HG02759 (cell line): ENCODE results near the gene PRDX5.

ENCODE experiments used
- ATAC-seq: cut with Tn5 transposase; IDR thresholded peaks from one replicate; pipeline ENCODE4 v1.9.1; 2021; ENCODE audit warnings: mild to moderate bottlenecking, moderate library complexity; ENCODE audit not compliant: unreplicated experiment

PRDX5 gene

DNA sequence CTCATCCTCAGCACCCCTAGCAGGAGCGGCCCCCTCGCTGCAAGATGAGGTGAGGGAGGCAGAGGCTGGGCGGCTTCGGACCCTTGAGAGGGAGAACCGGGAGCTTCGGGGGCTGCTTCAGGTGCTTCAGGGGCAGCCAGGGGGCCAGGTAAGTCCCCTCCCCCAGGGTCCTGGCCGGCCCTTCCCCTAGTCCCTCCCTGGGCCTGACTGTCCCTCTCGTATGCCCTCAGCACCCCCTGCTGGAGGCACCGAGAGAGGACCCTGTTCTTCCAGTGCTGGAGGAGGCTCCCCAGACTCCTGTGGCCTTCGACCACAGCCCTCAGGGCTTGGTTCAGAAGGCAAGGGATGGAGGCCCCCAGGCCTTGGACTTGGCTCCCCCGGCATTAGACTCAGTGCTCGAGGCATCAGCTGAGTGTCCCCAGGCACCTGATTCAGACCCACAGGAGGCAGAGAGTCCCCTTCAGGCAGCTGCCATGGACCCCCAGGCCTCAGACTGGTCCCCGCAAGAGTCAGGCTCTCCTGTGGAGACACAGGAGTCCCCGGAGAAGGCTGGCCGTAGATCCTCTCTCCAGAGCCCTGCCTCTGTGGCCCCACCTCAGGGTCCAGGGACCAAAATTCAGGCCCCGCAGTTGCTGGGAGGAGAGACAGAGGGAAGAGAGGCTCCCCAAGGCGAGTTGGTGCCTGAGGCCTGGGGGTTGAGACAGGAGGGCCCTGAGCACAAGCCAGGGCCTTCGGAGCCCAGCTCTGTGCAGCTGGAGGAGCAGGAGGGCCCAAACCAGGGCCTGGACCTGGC, 26.0 kb downstream of the PRDX5 start:
- no peak for ATAC-seq

DNA sequence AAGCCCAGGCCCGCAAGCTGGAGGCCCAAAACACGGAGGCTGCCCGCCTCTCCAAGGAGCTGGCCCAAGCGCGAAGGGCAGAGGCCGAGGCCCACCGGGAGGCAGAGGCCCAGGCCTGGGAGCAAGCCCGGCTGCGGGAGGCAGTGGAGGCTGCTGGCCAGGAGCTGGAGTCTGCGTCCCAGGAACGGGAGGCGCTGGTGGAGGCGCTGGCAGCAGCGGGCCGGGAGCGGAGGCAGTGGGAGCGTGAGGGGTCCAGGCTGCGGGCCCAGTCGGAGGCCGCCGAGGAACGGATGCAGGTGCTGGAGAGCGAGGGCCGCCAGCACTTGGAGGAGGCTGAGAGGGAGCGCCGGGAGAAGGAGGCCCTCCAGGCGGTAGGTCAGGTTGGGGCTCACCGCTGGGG, 26.9 kb downstream of the PRDX5 start:
- no peak for ATAC-seq

DNA sequence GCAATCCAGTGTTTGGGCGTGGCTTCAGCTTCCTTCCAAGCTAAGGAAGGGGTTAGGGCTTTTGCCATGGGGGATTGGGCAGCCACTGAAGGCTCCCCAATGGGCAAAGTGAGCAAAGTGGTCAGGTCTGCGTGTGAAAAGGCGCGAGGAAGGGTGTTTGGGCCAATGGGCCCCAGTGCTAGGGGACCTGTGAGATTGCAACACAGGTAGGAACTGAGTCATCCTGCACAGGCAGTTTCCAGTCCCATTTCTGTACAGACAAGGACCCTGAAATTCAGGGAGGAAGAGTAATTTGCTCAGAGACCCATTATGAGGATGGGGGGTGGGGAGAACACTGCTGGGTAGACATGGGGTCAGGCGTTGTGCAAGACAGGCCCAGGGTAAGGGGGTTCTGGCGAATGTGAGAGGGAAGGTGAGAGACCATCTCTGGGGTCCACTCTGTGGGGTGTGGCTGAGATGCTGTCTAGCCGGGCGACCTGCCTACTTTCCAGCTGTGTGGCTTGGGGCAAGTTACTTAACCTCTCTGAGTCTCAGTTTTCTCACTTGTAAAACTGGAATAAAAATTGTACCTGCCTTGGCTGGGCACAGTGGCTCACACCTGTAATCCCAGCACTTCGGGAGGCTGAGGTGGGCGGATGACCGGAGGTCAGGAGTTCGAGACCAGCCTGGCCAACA, 29.4 kb downstream of the PRDX5 start:
- ATAC-seq = no peak

DNA sequence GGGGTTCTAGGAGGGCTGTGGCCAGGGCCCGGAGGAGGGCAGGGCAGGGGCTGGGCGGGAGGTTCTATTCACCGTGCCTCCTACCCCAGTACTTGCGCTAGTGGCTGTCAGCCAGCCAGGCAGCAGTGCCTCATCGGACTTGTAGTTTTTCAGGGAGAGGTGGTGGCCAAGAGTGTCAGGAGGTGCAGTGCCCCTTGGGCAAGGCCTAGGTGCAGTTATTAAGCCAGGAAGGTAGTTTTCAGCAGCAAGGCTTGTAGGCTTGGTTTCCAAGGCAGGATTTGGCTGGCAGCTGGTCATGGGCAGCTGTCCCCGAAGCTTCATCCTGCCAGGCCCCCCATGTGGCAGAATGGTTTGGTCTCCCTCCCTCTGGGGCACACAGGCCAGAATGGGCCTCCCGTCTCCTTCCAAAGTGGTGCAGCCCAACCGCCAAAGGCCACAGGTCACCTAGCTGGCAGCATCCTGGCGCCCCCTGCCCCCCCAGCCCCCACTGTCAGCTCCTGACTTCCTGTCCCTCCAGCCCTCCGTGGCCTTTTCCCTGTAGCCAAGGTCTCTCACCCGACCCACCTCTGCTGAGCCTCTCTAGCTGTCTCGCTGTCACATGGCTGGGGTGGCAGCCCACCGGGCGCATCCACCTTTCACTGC, 30.6 kb downstream of the PRDX5 start:
- no peak for ATAC-seq

DNA sequence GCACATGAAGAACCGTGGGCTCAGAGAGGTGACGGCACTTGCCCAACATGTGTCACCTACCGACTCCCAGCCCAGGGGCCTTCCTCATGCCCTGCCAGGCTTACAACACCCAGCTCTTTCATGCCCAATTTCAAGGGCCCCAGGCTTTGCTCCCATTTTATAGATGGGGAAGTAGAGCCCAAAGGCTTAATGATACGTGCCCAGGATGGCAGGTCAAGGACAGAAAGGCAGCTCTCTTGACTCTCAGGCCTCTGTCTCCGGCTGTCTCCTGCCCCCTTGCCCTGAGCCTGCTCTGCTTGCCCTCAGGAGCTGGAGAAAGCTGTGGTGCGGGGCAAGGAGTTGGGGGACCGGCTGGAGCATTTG, 31.1 kb downstream of the PRDX5 start:
- ATAC-seq = no peak

DNA sequence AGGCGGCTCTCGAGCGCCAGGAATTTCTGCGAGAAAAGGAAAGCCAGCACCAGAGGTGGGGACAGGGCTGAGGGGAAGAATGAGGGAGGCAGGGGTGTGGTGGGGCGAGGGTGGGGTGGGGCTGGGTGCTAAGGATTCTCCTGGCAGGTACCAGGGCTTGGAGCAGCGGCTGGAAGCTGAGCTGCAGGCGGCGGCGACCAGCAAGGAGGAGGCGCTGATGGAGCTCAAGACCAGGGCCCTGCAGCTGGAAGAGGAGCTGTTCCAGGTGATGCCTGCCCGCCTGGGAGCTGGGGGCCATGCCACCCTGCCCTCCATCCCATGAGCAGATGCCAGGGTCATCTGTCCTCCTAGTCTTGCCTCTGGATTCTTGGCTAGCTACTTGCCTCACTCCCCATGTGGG, 31.5 kb downstream of the PRDX5 start:
- ATAC-seq = no peak

DNA sequence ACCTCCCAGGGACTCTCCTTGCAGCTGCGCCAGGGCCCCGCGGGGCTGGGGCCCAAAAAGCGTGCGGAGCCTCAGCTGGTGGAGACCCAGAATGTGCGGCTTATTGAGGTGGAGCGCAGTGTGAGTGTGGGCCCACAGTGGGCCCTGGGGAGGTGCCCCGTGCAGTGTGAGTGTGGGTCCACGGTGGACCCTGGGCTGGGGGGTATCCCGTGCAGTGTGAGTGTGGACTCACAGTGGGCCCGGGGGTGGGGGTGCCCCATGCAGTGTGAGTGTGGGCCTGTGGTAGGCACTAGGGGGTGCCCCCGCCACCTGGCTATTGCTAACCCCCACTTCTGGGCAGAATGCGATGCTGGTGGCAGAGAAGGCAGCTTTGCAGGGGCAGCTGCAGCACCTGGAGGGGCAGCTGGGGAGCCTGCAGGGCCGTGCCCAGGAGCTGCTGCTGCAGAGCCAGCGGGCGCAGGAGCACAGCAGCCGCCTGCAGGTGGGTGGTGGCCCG, 33.3 kb downstream of the PRDX5 start:
- ATAC-seq = no peak

DNA sequence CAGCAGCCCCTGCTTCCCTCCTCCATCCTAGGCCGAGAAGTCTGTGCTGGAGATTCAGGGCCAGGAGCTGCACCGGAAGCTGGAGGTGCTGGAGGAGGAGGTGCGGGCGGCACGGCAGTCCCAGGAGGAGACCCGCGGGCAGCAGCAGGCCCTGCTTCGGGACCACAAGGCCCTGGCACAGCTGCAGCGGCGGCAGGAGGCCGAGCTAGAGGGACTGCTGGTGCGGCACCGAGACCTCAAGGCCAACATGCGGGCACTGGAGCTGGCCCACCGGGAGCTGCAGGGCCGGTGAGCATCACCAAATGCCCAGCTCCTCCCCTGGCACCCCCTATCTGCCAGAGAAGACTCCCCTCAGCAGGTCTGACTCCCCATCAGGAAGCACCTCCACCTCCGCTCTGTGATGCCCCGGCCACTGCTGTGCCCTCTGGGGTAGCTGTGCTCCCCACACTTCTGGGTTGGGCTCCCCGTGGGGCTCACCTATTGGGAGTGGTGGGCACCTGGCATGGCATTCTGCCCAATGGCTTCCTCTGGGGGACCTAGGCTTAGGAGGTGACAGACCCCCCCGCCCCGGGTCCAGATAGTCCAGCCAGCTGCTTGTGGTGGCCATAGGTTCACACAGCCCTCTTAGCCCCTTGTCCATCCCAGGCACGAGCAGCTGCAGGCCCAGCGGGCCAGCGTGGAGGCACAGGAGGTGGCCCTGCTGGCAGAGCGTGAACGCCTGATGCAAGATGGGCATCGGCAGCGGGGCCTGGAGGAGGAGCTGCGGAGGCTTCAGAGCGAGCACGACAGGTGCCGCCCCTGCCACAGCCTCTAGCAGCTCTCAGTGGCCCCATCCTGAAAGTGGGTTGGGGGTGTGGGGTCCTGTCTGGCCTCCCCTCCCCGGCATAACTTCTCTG, 34.4 kb downstream of the PRDX5 start:
- no peak for ATAC-seq

DNA sequence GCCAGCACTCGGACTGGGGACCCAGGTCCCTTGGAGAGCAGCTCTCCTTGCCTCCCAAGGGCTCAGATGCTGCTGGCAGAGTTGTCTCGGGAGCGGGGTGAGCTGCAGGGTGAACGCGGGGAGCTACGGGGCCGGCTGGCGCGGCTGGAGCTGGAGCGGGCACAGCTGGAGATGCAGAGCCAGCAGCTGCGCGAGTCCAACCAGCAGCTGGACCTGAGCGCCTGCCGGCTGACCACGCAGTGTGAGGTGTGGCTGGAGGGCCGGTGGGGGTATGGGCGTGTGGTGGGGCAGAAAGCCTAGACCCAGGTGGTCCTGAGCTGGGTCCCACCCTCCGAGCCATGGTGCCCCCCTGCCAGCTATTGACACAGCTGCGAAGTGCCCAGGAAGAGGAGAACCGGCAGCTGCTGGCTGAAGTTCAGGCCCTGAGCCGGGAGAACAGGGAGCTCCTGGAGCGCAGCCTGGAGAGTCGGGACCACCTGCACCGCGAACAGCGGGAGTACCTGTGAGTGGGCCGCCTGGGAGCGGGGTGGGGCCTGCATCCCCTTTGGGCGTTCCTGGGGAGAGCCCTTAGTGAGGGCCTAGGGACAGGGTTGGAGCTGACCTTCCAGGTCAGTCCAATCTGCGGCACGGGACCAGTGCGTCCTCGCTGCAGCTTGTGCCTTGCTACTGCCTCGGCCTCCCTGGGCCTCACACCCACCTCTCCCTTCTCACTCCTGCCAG, 35.2 kb downstream of the PRDX5 start:
- ATAC-seq = no peak

DNA sequence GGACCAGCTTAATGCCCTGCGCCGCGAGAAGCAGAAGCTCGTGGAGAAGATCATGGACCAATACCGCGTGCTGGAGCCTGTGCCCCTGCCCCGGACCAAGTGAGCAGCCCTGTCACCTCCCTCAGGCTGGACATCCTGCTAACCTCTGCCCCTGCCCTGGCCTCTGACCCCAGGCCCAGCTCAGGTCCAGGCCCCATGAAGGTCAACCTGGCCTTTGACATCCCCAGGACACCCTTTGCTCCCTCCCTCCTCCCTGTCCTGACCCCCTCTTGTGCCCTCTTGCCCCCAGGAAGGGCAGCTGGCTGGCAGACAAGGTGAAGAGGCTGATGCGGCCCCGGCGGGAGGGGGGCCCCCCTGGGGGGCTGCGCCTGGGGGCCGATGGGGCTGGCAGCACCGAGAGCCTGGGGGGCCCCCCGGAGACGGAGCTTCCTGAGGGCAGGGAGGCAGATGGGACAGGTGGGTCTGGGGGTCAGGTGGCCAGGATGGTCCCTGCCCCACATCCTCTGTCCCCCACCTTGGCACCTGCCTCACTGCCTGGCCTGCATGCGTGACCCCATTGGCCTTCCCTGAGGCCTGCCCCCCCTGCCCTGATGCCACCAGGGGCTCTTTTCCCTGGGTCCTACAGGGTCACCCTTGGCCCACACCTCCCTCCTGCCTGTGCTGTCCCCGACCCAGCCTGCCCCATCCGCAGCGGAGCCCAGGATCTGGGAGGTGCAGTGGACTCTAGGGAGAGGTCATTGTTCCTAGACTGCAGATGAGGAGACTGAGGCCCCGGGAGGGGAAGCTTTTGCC, 36.0 kb downstream of the PRDX5 start:
- ATAC-seq = no peak

DNA sequence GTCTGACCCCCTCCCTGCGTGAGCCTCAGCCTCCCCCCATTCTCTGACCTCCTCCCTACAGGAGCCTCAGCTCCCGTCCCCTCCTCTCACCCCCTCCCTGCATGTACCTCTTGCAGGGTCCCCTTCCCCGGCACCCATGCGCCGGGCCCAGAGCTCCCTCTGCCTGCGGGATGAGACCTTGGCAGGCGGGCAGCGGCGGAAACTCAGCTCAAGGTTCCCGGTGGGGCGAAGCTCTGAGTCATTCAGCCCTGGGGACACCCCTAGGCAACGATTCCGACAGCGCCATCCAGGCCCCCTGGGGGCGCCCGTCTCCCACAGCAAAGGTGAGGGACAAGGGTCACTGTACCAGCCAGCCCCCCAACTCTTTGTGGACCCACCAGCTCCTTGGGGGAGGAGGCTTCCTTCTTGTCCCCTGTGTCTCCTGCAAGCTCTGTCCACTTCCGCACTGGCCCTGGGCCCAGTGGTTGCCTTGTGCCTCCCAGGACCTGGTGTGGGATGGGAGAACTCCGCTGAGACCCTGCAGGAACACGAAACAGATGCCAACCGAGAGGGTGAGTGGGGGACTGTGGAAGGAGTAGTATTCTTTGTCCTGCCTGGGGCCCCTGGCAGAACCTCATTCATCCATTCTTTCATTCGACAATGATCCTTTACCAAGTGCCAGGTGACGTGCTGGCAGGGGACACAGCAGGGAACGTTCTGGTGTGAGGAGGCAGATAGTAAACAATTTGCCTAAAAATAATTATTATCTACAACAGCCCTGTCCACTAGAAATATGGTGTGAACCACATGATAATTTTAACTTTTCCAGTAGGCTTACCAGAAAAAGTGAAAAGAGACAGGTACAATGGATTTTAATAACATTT, 37.4 kb downstream of the PRDX5 start:
- ATAC-seq = no peak

DNA sequence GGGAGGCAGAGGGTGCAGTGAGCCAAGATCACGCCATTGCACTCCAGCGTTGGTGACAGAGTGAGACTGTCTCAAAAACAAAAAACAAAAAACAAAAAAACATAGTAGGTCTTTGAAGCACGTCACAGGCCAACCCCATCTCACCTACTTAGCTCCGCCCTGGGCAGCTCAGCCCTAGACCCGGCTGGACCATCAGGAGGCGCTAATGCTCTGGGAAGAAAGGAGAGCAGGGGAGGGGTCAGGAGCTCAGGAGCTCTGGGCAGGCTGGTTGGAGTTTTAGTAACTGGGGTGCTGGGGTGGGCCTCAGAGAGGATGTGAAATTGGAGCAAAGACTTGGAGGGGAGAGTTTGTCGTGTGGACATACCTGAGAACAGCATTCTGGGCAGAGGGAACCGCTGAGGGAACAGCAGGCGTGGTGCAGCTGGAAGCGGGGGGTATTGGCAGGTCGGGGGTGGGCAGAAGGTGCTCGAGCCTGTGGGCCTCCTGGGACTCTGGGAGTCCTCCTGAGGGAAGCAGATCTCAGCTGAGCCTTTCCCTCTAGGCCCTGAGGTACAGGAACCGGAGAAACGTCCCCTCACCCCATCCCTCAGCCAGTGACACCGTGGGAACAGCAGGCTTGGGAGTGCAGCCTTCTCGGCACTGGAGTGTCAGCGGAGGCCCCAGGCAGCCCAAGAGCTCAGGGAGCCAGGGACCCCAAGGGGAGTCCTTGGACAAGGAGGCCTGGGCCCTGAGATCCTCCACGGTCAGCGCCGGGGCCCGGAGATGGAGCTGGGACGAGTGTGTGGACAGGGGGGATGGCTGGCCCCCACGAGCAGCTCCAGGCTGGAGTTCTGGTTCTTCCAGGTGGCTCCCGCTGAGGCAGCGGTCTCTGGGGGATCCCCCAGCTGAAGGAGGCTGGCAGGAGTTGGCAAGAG, 38.8 kb downstream of the PRDX5 start:
- ATAC-seq = no peak

DNA sequence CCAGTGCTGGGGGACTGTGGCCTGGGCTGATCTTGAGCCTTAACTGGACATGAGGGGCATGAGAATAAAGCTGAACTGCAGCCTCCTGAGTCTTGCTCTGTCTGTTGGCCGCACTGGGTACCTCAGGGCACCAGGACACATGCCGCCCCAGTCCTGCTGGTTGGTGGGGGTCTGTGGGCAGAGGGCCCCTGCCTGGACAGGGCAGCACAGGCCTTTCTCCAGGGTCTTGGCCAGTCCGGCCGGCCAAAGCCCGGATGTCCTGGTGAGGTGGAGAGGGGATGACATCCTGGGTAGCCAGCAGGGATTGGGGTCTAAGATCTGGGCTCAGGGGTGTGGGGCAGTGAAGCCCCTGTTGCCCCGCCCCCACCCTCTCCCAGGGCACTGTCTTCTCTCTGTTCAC, 39.5 kb downstream of the PRDX5 start:
- no peak for ATAC-seq

DNA sequence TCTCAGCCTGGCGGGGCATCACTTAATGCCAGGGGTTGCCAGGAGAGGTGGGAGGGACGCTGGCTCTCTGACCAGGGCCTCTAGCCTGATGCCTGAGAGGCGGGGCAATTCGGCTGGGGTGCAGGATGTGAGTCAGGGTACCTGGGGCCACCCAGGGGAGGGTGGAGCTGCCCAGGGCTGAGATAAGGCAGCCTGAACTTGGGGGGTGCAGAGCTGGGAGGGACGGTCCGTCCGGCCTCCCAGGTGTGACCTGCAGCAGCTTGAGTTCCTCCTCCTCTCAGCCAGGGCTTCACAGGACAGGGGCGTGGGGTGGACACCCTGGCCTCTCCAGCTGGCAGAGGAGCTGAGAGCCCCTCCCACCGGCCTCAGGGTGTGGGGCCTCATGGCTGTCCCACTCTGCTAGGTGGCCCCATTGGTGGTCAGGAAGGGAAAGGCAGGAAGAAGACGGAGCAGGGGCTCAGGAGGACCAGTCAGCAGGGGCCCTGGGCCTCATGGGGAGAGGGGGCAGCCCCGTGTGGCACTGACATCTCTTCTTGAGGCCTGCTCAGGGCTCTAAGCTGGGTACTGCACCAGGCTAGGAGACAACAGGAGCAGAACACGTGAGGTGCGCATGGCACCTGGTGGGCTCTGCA, 40.1 kb downstream of the PRDX5 start:
- no peak for ATAC-seq

DNA sequence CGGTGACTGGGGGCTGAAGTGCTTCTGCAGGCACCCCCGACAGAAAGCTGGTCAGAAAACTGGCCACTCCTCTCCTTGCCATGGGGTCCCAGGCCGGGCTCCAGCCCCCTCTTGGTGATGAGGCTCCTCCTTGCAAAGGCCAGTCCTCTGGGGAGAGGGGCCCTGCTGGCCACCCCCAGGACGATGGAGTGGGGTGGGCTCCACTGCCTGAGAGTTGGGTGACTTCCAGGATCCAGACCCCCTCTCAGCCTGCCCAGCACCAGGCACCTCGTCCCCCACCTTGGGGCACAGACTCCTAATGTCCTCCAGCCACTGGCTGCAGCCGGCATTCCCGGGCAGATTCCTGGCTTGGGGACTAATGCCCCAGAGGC, 40.6 kb downstream of the PRDX5 start:
- no peak for ATAC-seq

DNA sequence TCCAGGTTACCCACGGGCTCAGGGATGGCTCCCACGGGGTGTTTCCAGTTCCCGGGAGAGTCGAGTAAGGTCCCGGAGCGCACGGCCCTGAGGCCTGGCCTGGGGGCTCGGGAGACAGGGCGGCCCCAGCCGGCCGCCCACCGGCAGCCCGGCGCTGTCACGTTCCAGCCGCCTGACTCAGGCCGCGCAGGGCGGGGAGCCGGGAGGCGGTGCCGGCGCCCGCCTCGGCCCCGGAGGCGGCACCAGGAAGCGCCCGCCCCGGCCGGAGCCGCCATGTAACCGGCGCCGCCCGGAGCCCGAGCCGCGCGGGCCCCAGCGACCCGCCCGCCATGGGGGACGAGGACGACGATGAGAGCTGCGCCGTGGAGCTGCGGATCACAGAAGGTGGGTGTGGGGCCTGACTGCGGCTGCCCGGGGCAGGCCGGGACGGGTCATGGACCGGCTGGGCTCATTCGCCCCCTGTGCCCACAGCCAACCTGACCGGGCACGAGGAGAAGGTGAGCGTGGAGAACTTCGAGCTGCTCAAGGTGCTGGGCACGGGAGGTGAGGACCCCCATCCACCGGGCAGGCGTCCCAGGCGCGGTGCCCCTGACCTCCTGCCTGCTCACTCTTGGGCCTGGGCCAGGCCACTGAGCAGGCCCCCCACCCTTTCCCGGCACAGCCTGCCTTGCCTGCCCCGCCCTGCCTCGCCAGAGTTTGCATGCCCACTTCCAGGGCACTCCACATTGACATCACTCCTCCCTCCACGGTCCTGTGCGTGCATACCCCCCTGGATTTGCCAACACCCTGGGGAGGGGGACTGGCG, 41.2 kb downstream of the PRDX5 start, which contains the start of gene RPS6KA4:
TSS of gene RPS6KA4 (plus strand) at position 256 of the 805 bp plus-strand sequence. CDS start at position 330, 74 bp downstream.
- peak; percentile 71 for ATAC-seq
